ENCODE measurements around the gene SPEM1. TPM values are rescaled to one million over a fixed set of nuclear protein-coding genes. Genes with fewer than 3 reads are reported as not detected.

Gene SPEM1
- total and polyA plus RNA-seq, 10 of the 15 experiments (the other 5 are each of a cell fraction or from before 2014, with no cell fraction given) = not detected

DNA sequence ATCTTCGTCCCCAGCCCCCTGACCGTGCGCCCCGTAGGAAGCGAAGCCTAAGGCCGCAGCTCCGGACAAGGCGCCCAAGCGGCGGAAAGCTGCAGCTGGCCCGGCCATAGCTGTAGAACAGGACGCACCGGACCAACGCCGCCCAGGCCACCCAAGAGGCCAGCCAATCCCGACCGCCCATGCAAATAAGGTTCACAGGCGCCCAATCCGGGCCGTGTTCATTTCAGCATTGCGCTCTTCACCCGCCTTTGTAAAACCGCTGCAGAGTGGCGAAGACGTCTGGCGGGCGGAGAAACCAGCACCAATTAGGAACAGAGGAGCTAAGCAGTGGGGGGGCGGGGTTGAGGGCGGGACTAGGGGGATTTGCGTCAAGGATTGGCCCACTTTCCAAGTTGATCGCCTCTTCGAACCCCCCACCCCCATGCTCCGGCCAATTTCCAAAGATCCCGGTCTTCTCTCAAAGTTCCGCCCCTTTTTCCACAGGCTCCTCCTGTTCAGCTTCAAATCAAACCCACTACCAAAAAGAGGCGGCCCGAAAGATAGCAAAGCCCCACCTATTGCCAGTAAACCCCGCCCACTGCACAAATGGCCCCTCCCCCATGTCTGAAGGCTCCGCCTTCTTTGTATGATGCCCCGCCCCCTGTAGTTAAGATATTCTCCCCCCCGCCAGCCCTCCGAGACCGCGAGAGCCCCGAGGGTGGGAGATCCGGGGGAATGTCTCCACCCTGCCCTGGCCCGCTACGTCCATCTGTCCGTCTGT lies 16.0 kb upstream of the SPEM1 start, which contains the start of gene TMEM256 (continued):
- TF ChIP-seq TCF3 (IDR thresholded peaks at IDR 0.05; ENCODE audit: borderline replicate concordance, insufficient read depth, low read depth, low read length) = no peak
- no peak for TF ChIP-seq MEF2A (IDR thresholded peaks at IDR 0.05; ENCODE audit: insufficient read depth, low read depth, low read length)
- TF ChIP-seq RFX5 (IDR thresholded peaks at IDR 0.05; ENCODE audit: low read depth, low read length) = peak; percentile 72
- peak; percentile 95 for TF ChIP-seq POLR2A (IDR thresholded peaks at IDR 0.05; ENCODE audit: low read depth, low read length)
- TF ChIP-seq CBFB (IDR thresholded peaks at IDR 0.05; ENCODE audit: low read depth) = peak; percentile 46; the same call in 1 of the 2 replicates
- TF ChIP-seq YY1 (IDR thresholded peaks at IDR 0.05; ENCODE audit: low read depth, low read length) = peak; percentile 94
- TF ChIP-seq, protein P1, sequence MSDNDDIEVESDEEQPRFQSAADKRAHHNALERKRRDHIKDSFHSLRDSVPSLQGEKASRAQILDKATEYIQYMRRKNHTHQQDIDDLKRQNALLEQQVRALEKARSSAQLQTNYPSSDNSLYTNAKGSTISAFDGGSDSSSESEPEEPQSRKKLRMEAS (IDR thresholded peaks at IDR 0.05; ENCODE audit: low read depth, low read length) = no peak
- no peak for TF ChIP-seq NFXL1 (IDR thresholded peaks at IDR 0.05; ENCODE audit: borderline replicate concordance)
- no peak for TF ChIP-seq EZH2 (IDR thresholded peaks at IDR 0.05; ENCODE audit: borderline replicate concordance, control insufficient read depth, low read depth, low read length)
- TF ChIP-seq GATAD2B (conservative IDR thresholded peaks at IDR 0.05; ENCODE audit: low read depth) = no peak
- TF ChIP-seq, protein P2, sequence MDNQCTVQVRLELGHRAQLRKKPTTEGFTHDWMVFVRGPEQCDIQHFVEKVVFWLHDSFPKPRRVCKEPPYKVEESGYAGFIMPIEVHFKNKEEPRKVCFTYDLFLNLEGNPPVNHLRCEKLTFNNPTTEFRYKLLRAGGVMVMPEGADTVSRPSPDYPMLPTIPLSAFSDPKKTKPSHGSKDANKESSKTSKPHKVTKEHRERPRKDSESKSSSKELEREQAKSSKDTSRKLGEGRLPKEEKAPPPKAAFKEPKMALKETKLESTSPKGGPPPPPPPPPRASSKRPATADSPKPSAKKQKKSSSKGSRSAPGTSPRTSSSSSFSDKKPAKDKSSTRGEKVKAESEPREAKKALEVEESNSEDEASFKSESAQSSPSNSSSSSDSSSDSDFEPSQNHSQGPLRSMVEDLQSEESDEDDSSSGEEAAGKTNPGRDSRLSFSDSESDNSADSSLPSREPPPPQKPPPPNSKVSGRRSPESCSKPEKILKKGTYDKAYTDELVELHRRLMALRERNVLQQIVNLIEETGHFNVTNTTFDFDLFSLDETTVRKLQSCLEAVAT (IDR thresholded peaks at IDR 0.05) = no peak
- no peak for TF ChIP-seq MYC (IDR thresholded peaks at IDR 0.05; ENCODE audit: insufficient read depth, insufficient read length, insufficient replicate concordance, low read length, severe bottlenecking)
- no peak for TF ChIP-seq ETV6 (conservative IDR thresholded peaks at IDR 0.05 in 1 of 2, IDR thresholded peaks at IDR 0.05 in 1 of 2; ENCODE audit: borderline replicate concordance in 1 of 2, low read depth in 1 of 2)
- TF ChIP-seq EED (IDR thresholded peaks at IDR 0.05; ENCODE audit: low read depth) = no peak
- no peak for TF ChIP-seq TCF7 (IDR thresholded peaks at IDR 0.05; ENCODE audit: borderline replicate concordance)
- TF ChIP-seq SMC3 (IDR thresholded peaks at IDR 0.05; ENCODE audit: borderline replicate concordance, low read length) = no peak
- TF ChIP-seq, protein P3, sequence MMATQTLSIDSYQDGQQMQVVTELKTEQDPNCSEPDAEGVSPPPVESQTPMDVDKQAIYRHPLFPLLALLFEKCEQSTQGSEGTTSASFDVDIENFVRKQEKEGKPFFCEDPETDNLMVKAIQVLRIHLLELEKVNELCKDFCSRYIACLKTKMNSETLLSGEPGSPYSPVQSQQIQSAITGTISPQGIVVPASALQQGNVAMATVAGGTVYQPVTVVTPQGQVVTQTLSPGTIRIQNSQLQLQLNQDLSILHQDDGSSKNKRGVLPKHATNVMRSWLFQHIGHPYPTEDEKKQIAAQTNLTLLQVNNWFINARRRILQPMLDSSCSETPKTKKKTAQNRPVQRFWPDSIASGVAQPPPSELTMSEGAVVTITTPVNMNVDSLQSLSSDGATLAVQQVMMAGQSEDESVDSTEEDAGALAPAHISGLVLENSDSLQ (IDR thresholded peaks at IDR 0.05) = peak; percentile 31; the same call in 1 of the 2 replicates
- TF ChIP-seq SUPT20H (IDR thresholded peaks at IDR 0.05; ENCODE audit: borderline replicate concordance, control insufficient read depth, low read depth, low read length) = no peak
- peak; percentile 88; the same call in 1 of the 2 replicates for TF ChIP-seq TAF1 (IDR thresholded peaks at IDR 0.05; ENCODE audit: borderline replicate concordance, low read depth, low read length)
- TF ChIP-seq BMI1 (IDR thresholded peaks at IDR 0.05; ENCODE audit: borderline replicate concordance) = no peak
- no peak for TF ChIP-seq SUZ12 (IDR thresholded peaks at IDR 0.05; ENCODE audit: unreplicated experiment)
- no peak for TF ChIP-seq BACH1 (IDR thresholded peaks at IDR 0.05; ENCODE audit: borderline replicate concordance)
- no peak for TF ChIP-seq NRF1 (conservative IDR thresholded peaks at IDR 0.05; ENCODE audit: low read depth, low read length)
- TF ChIP-seq JUND (IDR thresholded peaks at IDR 0.05; ENCODE audit: low read depth, low read length) = no peak
- peak; percentile 66; the same call in 1 of the 2 replicates for TF ChIP-seq NBN (IDR thresholded peaks at IDR 0.05)

All from GM12878 (cell line).